ENCODE data around the gene TMEM38B. TPM values are rescaled to one million over a fixed set of nuclear protein-coding genes. Genes with fewer than 3 reads are reported as not detected.

TMEM38B gene
- total and polyA plus RNA-seq, 12 donors = 2.4 to 86.0 (median 22.7) TPM

GRCh38 chr9:105712297-105712696 is 18.0 kb downstream of the TMEM38B start:
- intact Hi-C loops (cut with DNase I) = loop anchor here (10.0 kb wide), 2 partner anchors 57 to 287 kb away; no protein-coding TSS in a partner anchor
- Histone ChIP-seq H3K9me3 (replicated peaks in 1 of 3) (peaks cover 0 to 8% (median 0%) of the 10 kb centered on the region in 3 donors), H3K36me3 (replicated peaks in 1 of 2) (no peaks in the 10 kb centered on the region), H3K27ac (no peak overlapping the region), H3K27me3 (no peaks in the 10 kb centered on the region), H3K4me3 (no peak overlapping the region), H3K4me1 (replicated peaks in 1 of 2) (no peaks in the 10 kb centered on the region)
- whole genome bisulfite sequencing, 4 donors = 79 to 91% (median 85%) methylated on average over 1 of the region's 1 CpG
- no peak for DNase-seq
- TF ChIP-seq POLR2A (IDR thresholded peaks at IDR 0.05) (no peak), CTCF (IDR thresholded peaks at IDR 0.05) (no peak)

GRCh38 chr9:105712773-105713172 is 18.4 kb downstream of the TMEM38B start:
- Histone ChIP-seq H3K27me3 (no peaks in the 10 kb centered on the region), H3K4me1 (replicated peaks in 1 of 2) (no peaks in the 10 kb centered on the region), H3K4me3 (no peak overlapping the region), H3K27ac (no peak overlapping the region), H3K36me3 (replicated peaks in 1 of 2) (no peaks in the 10 kb centered on the region), H3K9me3 (replicated peaks in 1 of 3) (peaks cover 0 to 8% (median 0%) of the 10 kb centered on the region in 3 donors)
- intact Hi-C loops (cut with DNase I) = loop anchor here (10.0 kb wide), 2 partner anchors 58 to 288 kb away; no protein-coding TSS in a partner anchor
- DNase-seq = no peak
- 86 to 89% (median 89%) methylated on average over 1 to 6 of the region's 6 CpGs for WGBS, 4 donors
- TF ChIP-seq CTCF (IDR thresholded peaks at IDR 0.05) (no peak), POLR2A (IDR thresholded peaks at IDR 0.05) (no peak)

DNA sequence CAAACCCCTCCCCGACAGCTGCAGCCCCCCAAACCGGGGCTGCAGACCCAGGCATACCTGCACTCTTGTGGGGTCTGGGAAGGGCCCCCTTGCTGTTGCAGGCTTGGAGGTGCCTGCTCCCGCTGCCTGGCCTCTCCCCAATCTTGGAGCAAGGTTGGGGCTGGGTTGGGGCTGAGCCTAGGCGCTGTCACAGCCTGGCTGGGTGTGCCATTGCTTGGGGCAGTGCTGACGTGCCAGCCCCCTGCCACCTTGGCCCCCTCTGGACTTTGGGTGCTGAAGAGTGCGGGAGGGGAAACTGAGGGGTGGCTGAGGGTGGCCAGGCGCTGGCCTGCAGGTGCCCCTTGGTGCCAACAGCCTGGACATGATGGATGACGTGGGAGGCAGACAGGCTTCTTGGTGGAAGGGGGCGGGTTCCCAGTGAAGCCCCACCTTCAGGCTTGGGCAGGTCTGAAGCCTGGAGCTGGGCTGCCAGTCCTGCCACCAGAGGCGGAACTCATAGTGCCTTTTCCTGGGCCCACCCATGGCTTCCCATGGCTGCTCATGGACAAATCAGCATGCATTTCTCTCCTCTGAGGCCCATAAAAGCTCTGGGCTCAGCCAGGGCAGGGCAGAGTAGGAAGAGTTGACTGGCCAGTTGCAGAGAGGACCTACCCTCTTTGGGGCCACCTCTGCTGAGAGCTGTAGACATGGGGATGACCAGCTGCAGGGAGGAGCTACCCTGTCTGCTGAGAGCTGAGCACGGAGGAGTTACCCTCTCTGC is 19.1 kb downstream of the TMEM38B start:
- Histone ChIP-seq H3K4me1 (replicated peaks in 1 of 2) (no peaks in the 10 kb centered on the region), H3K4me3 (no peak overlapping the region), H3K27ac (no peak overlapping the region), H3K9me3 (replicated peaks in 1 of 3) (peaks cover 0 to 8% (median 0%) of the 10 kb centered on the region in 3 donors), H3K36me3 (replicated peaks in 1 of 2) (no peaks in the 10 kb centered on the region), H3K27me3 (no peaks in the 10 kb centered on the region)
- TF ChIP-seq CTCF (IDR thresholded peaks at IDR 0.05) = no peak
- TF ChIP-seq POLR2A (IDR thresholded peaks at IDR 0.05) = no peak
- DNase-seq = no peak
- intact Hi-C loops (cut with DNase I) = loop anchor here (10.0 kb wide), 2 partner anchors 59 to 289 kb away; no protein-coding TSS in a partner anchor
- WGBS, 4 donors = 90 to 97% (median 97%) methylated on average over 2 to 11 of the region's 11 CpGs; no CpG with 5 or more reads in 1 of the 4 donors

DNA sequence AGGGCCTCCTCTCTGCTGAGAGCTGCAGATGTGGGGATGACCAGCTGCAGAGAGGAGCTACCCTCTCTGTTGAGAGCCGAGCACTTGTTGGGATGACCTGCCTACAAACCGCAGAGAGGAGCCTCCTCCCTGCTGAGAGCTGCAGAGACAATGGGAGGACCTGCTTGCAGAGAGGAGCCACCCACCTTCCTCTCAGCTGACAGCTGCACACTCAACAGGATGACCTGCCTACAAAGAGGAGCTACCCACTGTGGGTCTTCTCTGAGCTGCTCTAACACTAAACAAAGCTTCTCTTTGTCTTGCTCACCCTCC is 19.6 kb downstream of the TMEM38B start:
- no peak for TF ChIP-seq POLR2A (IDR thresholded peaks at IDR 0.05)
- no peak for TF ChIP-seq CTCF (IDR thresholded peaks at IDR 0.05)
- Histone ChIP-seq H3K9me3 (replicated peaks in 1 of 3) (peaks cover 0 to 8% (median 0%) of the 10 kb centered on the region in 3 donors), H3K27ac (no peak overlapping the region), H3K4me1 (replicated peaks in 1 of 2) (no peaks in the 10 kb centered on the region), H3K4me3 (no peak overlapping the region), H3K36me3 (replicated peaks in 1 of 2) (no peaks in the 10 kb centered on the region), H3K27me3 (no peaks in the 10 kb centered on the region)
- WGBS, 4 donors = 94 to 100% (median 98%) methylated on average over 1 to 2 of the region's 2 CpGs
- intact Hi-C loops (cut with DNase I) = loop anchor here (10.0 kb wide), 2 partner anchors 59 to 289 kb away; no protein-coding TSS in a partner anchor
- DNase-seq = no peak

Measured in adrenal gland (tissue), 12 donors.